GM12878 (cell line): ENCODE results near the gene GPR68. TPM values are rescaled to one million over a fixed set of nuclear protein-coding genes. Genes with fewer than 3 reads are reported as not detected.

Experiments
- ATAC-seq: fragments of 200-7000 bp; cut with Tn5 transposase; 3 replicates; pipeline ENCODE4 v1.9.1; 2020; ENCODE audit warnings: mild to moderate bottlenecking, moderate library complexity
- BruUV-seq: library from RNA; stranded (reverse); fragments of 400-500 nt; replicated peaks from 2 replicates; lab custom pipeline; 2021; lab: Mats Ljungman, UMichigan
- CTCF ChIA-PET: fragments of 300-600 bp; sonication (Branson Sonifier 250); formaldehyde crosslinking; extraction: SDS; loops from one replicate; lab custom pipeline; 2021; ENCODE audit warnings: inconsistent platforms; lab: Yijun Ruan, JAX
- POLR2A ChIA-PET: fragments of 350-600 bp; formaldehyde crosslinking; extraction: SDS; loops from one replicate; lab custom pipeline; 2021; ENCODE audit warnings: inconsistent platforms; lab: Charles Lee
- RAD21 ChIA-PET: fragments of 300-600 bp; sonication (Branson Sonifier 250); formaldehyde crosslinking; loops from one replicate; lab custom pipeline; 2023; ENCODE audit warnings: antibody characterized with exemption; ENCODE audit not compliant: unreplicated experiment; lab: Charles Lee
- SMC1A ChIA-PET: fragments of 300-600 bp; sonication (Branson Sonifier 250); formaldehyde crosslinking; loops from one replicate; lab custom pipeline; 2023; ENCODE audit not compliant: unreplicated experiment, uncharacterized antibody; lab: Charles Lee
- DNase-seq: peaks from one replicate; pipeline ENCODE4 v3.0.0-alpha.2; 2011; ENCODE audit warnings: low read depth, low spot score
- FAIRE-seq: peaks from 3 replicates; lab custom pipeline; 2011; peaks lifted over from hg19 to GRCh38; lab: Jason Lieb, UNC
- H2AFZ ChIP-seq: 2 replicates; pipeline ENCODE4 v1.6.0; 2011; ENCODE audit warnings: low read depth, low read length, control low read depth; ENCODE audit not compliant: control insufficient read depth
- H3K27ac ChIP-seq: 2 replicates; pipeline ENCODE4 v1.5.1; 2011; ENCODE audit warnings: control low read depth; ENCODE audit not compliant: control insufficient read depth, insufficient read depth
- H3K27me3 ChIP-seq, 2 experiments: replicated peaks in 1 of 2; 2 replicates each; pipeline versions ENCODE4 v1.6.0 to v1.6.1; 2011; ENCODE audit warnings: low read length in 1 of 2; ENCODE audit not compliant: control insufficient read depth in 2 of 2, insufficient read depth in 2 of 2
- H3K36me3 ChIP-seq, 2 experiments: 2 replicates each; pipeline ENCODE4 v1.5.1; 2011; ENCODE audit warnings: low read length in 1 of 2; ENCODE audit not compliant: control insufficient read depth in 2 of 2, insufficient read depth in 2 of 2
- H3K4me1 ChIP-seq: 2 replicates; pipeline ENCODE4 v1.6.1; 2011; ENCODE audit warnings: mild to moderate bottlenecking, low read length, moderate library complexity, mixed read lengths; ENCODE audit not compliant: control insufficient read depth, insufficient read depth
- H3K4me2 ChIP-seq: 2 replicates; pipeline ENCODE4 v1.6.0; 2011; ENCODE audit warnings: control low read depth; ENCODE audit not compliant: control insufficient read depth, insufficient read depth
- H3K4me3 ChIP-seq: fragments of 200-600 bp; sonication (generic); 2 replicates; pipeline ENCODE4 v1.5.1; 2016
- H3K79me2 ChIP-seq: 2 replicates; pipeline ENCODE4 v1.6.0; 2011; ENCODE audit warnings: low read length; ENCODE audit not compliant: control insufficient read depth, insufficient read depth
- H3K9ac ChIP-seq: 2 replicates; pipeline ENCODE4 v1.8.0; 2011; ENCODE audit warnings: low read length, control low read depth, mixed read lengths; ENCODE audit not compliant: control insufficient read depth, insufficient read depth
- H3K9me3 ChIP-seq: replicated peaks from 3 replicates; pipeline ENCODE4 v1.5.1; 2011; ENCODE audit warnings: mild to moderate bottlenecking, low read length; ENCODE audit not compliant: control insufficient read depth, insufficient read depth
- H4K20me1 ChIP-seq: 2 replicates; pipeline ENCODE4 v1.6.0; 2011; ENCODE audit not compliant: control insufficient read depth, insufficient read depth
- EED ChIP-seq: sonication (generic); IDR thresholded peaks from 2 replicates; pipeline ENCODE4 v1.6.1; 2016; ENCODE audit warnings: antibody characterized with exemption, low read depth
- EGR1 ChIP-seq, 2 experiments: IDR thresholded peaks; 1 replicate in 1 of 2; 2 replicates in 1 of 2; pipeline ENCODE4 v1.6.1; 2011 to 2012; ENCODE audit warnings: low read depth in 2 of 2, low read length in 2 of 2, borderline replicate concordance in 1 of 2, mild to moderate bottlenecking in 1 of 2, moderate library complexity in 1 of 2
- MTA2 ChIP-seq: fragments of 450-650 bp; IDR thresholded peaks from 2 replicates; pipeline ENCODE4 v1.6.1; 2016; ENCODE audit warnings: low read depth, mild to moderate bottlenecking, moderate library complexity
- NFYA ChIP-seq: IDR thresholded peaks from 2 replicates; pipeline ENCODE4 v1.6.1; 2011; ENCODE audit warnings: low read depth, mild to moderate bottlenecking, low read length, improper control_type of control experiment, borderline replicate concordance
- NFYB ChIP-seq: IDR thresholded peaks from 2 replicates; pipeline ENCODE4 v1.6.1; 2011; ENCODE audit warnings: low read depth, mild to moderate bottlenecking, low read length, improper control_type of control experiment, moderate library complexity; ENCODE audit not compliant: insufficient read depth
- NR2F1 ChIP-seq: fragments of 450-650 bp; conservative IDR thresholded peaks from 2 replicates; pipeline ENCODE4 v1.6.1; 2017; ENCODE audit warnings: mild to moderate bottlenecking
- PAX5 ChIP-seq: IDR thresholded peaks from 2 replicates; pipeline ENCODE4 v1.6.1; 2011; ENCODE audit warnings: low read depth, low read length, borderline replicate concordance
- SIX5 ChIP-seq: IDR thresholded peaks from 2 replicates; pipeline ENCODE4 v1.6.1; 2011; ENCODE audit warnings: mild to moderate bottlenecking, low read depth, low read length, moderate library complexity; ENCODE audit not compliant: severe bottlenecking
- ZBED1 ChIP-seq: IDR thresholded peaks from 2 replicates; pipeline ENCODE4 v1.6.1; 2016; ENCODE audit warnings: borderline replicate concordance
- ZBTB33 ChIP-seq: fragments of 450-650 bp; IDR thresholded peaks from 2 replicates; pipeline ENCODE4 v1.6.1; 2017; ENCODE audit warnings: mild to moderate bottlenecking
- ZBTB4 ChIP-seq: fragments of 450-650 bp; formaldehyde crosslinking; IDR thresholded peaks from 2 replicates; pipeline ENCODE4 v1.4.0; 2022; ENCODE audit warnings: mild to moderate bottlenecking, moderate library complexity
- ZNF24 ChIP-seq: fragments of 450-650 bp; IDR thresholded peaks from 2 replicates; pipeline ENCODE4 v1.6.1; 2017; ENCODE audit warnings: antibody characterized with exemption, mild to moderate bottlenecking
- ZNF384 ChIP-seq: IDR thresholded peaks from 2 replicates; pipeline ENCODE4 v1.6.1; 2012; ENCODE audit warnings: low read depth, mild to moderate bottlenecking, low read length, improper control_type of control experiment, borderline replicate concordance
- WGBS: methylation state at CpG from one replicate; pipeline ENCODE4 v1.1.6; 2016; ENCODE audit warnings: low lambda C conversion rate; ENCODE audit not compliant: insufficient replicate concordance, insufficient coverage; ENCODE audit errors: missing lambda C conversion rate; 5-methylcytosine and 5-hydroxymethylcytosine counted together
- in situ Hi-C: fragments of 300-500 bp; cut with MboI; formaldehyde crosslinking; loops from 9 replicates; pipeline ENCODE4 v1.14.3; 2018; ENCODE audit warnings: mixed read lengths
- intact Hi-C: fragments of 100-400 bp; cut with micrococcal nuclease; formaldehyde crosslinking; loops from one replicate; pipeline ENCODE4 v1.14.2; 2022; ENCODE audit not compliant: unreplicated experiment
- polyA plus RNA-seq, 11 experiments: library from polyadenylated mRNA; depleted of rRNA in 4 of 11; unstranded in 6 of 11; stranded (reverse) in 5 of 11; fragments of >200 nt; fragmentation: Nextera tagmentation in 4 of 11; fragmentation: Illumina TruSeq in 1 of 11; extraction: Ambion mirVana in 4 of 11; extraction: Trizol in 1 of 11; gene quantifications; 1 replicate in 1 of 11; 2 replicates in 10 of 11; pipeline versions ENCODE4 v1.2.1 to v1.2.3, GENCODE V29; 2011 to 2016; ENCODE audit warnings: inconsistent platforms in 2 of 11, missing spikeins in 2 of 11, low read depth in 1 of 11
- total RNA-seq, 4 experiments: library from RNA; depleted of rRNA in 3 of 4; stranded (reverse); fragments of >200 nt in 3 of 4; fragmentation: Illumina TruSeq in 1 of 4; extraction: Trizol in 1 of 4; gene quantifications; 2 replicates each; pipeline versions ENCODE4 v1.2.1 to v1.2.3, GENCODE V29; 2013 to 2021

GPR68 gene
- total and polyA plus RNA-seq, 10 of the 15 experiments (the other 5 are each of a cell fraction or from before 2014, with no cell fraction given), result 0.06 to 3.4 (median 1.8) TPM

- 0 out of 2 replicates have a peak, but pooled peaks have one; percentile 39 for TF ChIP-seq ZBTB33
- 0 out of 2 replicates have a peak, but pooled peaks have one; percentile 31 for TF ChIP-seq EED
- no peak for TF ChIP-seq ZBTB4 (CRISPR knock-in tag)
These were observed at the start of gene GPR68 (continued) for GRCh38 chr14:91244501-91244901.

- ChIA-PET SMC1A (interaction anchor here (1.1 kb wide), 1 partner anchor 38 kb away, joined by 3 read pairs; no protein-coding TSS in a partner anchor), POLR2A (interaction anchor here (0.5 kb wide), 1 partner anchor 121 kb away, joined by 3 read pairs; no protein-coding TSS in a partner anchor), CTCF (interaction anchor here (1.0 to 2.3 kb wide), 2 partner anchors 44 to 117 kb away, joined by 3 to 7 read pairs; no protein-coding TSS in a partner anchor), RAD21 (no interaction called here)
- 93% methylated on average over 7 of the region's 7 CpGs for whole genome bisulfite sequencing
- no TSS peak for BruUV-seq
- H3K4me1 ChIP-seq, result no peaks in the 10 kb centered on the region
- in situ Hi-C loops (no loop called here), intact Hi-C loops (no loop called here)
- peaks cover 2% of the 10 kb centered on the region; the same call in 1 of the 2 replicates for H4K20me1 ChIP-seq
- H3K27ac ChIP-seq, result no peak overlapping the region
- DNase-seq, result no peak
- peaks cover 42 to 58% of the 10 kb centered on the region in 2 experiments for H3K36me3 ChIP-seq
- no peak overlapping the region for H3K4me3 ChIP-seq
- no peaks in the 10 kb centered on the region for H3K79me2 ChIP-seq
- FAIRE-seq, result no peak
- no peaks in the 10 kb centered on the region for H3K27me3 ChIP-seq
- no peak overlapping the region for H3K4me2 ChIP-seq
- H3K9ac ChIP-seq, result no peak overlapping the region
- H3K9me3 ChIP-seq, result no peaks in the 10 kb centered on the region
- no peak overlapping the region for H2AFZ ChIP-seq
- no peak for ATAC-seq
- TF ChIP-seq NR2F1 (no peak), NFYA (no peak), PAX5 (no peak), EGR1 (IDR thresholded peaks at IDR 0.05; ENCODE audit: borderline replicate concordance in 1 of 2, low read depth in 2 of 2, low read length in 2 of 2) (no peak), ZNF384 (no peak), ZBED1 (no peak), SIX5 (no peak), NFYB (no peak), ZNF24 (no peak), MTA2 (no peak), ZBTB4 (CRISPR knock-in tag) (no peak)
These were observed 49.6 kb upstream of the GPR68 start for GRCh38 chr14:91294153-91294552.
